Inflammatory macrophage (primary cell): ENCODE results near the gene FHIT.

Experiments
- DNase-seq, 2 donors: peaks; one replicate each; pipeline ENCODE4 v3.0.0-alpha.2; 2020 to 2022

Gene FHIT

GRCh38 chr3:60198179-60198720, 1053.0 kb downstream of the FHIT start:
- DNase-seq, result no peak

DNA sequence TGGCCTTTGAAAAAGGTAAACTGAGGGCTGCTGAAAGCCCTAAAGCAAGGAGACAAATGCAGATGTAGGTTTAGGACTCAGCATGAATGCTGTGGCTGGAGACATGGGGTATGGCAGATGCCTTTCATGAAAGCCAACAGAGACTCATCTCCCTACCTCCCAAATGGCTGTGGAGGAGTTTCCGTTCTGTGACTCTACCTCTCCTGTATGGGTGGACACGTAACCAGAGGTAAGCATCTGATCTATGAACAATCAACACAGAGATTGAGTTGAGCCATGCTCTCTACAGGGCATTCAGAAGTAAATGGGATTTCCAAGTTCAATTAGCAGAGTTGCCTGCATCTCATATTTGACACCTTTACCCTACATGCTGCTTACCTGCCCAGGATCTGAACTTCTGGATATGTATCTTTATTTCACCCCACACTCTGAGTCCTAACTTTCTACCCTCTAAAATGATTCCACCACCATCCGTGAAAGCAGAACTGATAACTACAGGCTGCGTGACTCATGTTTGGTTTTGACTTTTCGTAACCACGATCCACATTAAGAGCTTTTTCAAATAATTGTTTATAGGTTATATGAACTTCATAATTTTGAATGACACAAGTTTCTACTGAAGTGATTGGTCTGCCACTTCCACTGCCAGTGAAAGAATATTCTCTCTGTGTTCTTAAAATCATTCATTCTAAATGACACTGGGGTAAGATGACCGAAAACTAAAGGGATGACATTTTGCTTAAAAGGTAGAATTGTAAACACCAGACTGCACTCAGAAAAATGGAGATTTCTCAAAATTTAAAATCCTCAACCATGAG, 1058.7 kb downstream of the FHIT start:
- no peak for DNase-seq

DNA sequence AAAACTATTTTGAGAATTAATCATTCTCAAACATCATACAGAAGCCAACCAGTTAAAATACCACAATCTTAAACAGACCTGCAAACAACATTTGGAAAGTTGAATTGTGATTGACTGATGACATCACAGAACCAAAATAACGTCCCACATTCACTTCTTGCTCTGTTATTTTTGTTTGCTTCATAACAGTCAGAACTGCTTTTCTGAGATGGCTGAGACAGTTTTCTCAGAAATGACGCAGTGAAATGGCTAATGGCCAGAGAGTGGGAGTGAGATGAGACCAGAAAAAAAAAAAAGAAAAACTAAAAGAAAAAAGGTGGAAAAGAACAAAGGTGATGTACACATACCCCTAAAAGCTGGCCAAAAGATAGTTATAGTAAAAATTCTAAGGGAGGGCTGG, 1061.2 kb downstream of the FHIT start:
- DNase-seq, result no peak

DNA sequence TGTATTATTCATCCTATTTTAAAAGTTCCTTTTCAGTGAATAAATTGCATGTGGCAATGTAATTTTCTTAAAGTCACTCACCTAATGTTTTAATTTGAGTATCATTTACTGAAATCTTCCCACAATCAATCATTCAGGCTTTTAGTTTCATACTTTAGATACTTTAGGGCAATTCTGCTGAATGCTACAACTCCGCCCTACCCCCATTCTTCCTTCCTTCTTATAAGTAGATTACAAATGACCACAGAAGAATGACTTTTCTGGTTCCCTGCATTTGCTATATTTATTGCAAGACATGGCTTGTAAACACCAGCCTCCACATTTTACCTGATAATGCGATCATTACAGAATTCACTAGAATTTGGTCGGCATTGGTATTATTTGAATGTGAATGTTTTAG, 1061.9 kb downstream of the FHIT start:
- no peak for DNase-seq

GRCh38 chr3:60188803-60189202, 1062.4 kb downstream of the FHIT start:
- DNase-seq, result no peak

DNA sequence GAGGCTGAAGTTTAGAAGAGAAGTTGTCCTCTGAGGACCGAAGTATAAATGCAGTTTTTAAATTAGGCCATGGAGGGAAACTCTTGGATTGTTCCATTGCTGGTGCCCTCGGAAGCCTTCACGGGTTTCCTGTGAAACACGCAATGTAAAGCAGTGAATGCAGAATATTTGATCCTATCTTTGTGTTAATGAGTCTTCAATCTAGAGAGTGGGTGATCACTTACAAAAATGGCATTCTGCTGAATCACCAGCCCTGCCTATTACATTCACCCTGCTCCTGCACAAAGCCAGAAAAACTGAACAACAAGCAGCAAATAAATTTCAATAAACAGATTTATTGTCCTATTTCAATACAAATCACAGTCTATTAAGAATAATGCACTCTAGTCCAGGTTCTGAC, 1063.9 kb downstream of the FHIT start:
- no peak for DNase-seq

DNA sequence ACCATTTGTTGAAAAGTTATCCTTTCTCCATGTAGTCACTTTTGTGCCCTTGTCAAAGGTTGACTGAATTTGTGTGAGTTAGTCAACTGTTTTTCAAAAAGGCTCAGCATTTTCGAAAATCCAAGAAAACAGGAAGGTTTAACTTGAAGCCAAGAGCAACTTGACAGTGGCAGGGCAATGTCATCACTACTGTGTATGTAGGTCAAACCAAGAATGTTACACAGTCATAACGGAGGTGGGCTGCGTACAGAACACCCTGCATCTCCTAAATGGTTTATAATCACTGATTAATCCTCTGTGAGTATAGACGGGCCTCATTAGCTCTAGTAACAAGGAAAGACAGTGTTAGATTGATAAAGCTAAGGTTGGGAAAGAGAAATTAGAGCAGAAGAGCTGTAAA, 1064.9 kb downstream of the FHIT start:
- DNase-seq, result no peak

GRCh38 chr3:60185161-60185560, 1066.1 kb downstream of the FHIT start:
- DNase-seq, result no peak

GRCh38 chr3:60182697-60183096, 1068.6 kb downstream of the FHIT start:
- no peak for DNase-seq

DNA sequence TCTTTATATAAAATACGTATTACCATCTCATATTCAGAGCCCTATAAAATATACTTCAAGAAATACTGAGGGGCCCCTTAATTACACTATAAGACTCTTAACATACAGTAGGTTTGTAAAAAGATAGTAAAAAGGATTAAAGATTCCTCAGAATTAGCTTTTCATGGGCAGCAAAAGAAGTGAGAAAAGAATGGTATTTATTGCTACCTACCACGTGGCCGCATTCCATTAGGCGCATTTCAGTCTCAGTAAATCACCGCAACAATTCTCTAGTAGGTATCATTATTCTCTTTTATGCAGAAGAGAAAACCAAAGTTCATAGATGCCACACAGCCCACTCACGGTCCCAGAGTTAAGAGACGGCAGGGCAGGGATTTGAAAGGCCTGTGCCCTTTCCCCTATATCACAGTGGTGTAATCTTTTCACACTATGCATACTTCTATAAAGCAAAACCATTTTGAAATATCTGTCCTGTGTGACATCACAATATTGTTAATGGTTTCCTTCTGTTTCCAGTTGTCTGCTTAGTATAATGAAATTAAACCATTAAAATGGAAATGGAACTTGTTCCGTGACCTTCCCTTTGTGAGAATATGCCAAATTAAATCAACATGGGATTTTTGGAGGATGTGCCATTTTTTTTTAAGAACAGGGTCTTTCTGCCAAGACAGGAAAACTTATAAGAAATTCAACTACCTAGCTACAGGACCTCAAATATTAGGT, 1072.2 kb downstream of the FHIT start:
- DNase-seq, result no peak

- no peak for DNase-seq
Observed at GRCh38 chr3:60177726-60178125, 1073.5 kb downstream of the FHIT start.

DNA sequence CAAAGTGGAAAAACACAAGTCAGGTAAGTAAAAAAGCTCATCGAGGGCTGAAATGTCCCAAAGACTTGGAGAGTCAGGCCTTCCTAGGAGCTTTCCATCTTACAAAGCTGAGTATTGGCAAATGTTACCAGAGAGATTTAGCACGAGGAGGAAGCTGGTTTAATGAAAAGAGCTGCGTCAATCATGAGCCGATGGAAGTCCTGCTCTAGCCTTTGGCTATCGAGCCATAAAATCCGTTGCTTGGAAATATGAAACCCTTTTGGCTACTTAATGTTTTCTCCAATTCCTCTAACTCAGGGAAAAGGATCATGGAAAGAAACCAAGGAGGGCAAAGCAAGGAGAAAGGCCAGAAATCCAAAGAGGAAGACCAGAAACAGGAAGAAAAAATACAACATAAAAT, 1074.6 kb downstream of the FHIT start:
- no peak for DNase-seq

GRCh38 chr3:60175680-60176079, 1075.6 kb downstream of the FHIT start:
- no peak for DNase-seq

- DNase-seq, result no peak
Observed at GRCh38 chr3:60169755-60170154, 1081.5 kb downstream of the FHIT start.

DNA sequence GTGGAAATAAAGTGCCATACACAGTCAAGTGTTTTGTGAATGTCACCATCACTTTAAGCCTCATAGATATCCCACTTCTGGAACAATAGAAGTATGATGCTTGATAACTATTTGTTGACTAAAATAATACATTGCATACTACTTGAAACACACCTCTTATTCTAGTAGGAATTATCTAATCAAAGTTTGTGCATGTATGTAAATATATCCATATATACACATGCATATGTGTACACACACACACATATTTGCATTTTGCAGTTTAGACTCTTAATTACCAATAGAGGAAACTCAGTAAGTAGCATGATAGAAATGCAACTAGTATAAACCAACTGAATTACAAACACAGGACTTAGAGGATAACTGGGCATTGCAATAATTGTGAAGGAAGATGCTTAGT, 1084.1 kb downstream of the FHIT start:
- no peak for DNase-seq

DNA sequence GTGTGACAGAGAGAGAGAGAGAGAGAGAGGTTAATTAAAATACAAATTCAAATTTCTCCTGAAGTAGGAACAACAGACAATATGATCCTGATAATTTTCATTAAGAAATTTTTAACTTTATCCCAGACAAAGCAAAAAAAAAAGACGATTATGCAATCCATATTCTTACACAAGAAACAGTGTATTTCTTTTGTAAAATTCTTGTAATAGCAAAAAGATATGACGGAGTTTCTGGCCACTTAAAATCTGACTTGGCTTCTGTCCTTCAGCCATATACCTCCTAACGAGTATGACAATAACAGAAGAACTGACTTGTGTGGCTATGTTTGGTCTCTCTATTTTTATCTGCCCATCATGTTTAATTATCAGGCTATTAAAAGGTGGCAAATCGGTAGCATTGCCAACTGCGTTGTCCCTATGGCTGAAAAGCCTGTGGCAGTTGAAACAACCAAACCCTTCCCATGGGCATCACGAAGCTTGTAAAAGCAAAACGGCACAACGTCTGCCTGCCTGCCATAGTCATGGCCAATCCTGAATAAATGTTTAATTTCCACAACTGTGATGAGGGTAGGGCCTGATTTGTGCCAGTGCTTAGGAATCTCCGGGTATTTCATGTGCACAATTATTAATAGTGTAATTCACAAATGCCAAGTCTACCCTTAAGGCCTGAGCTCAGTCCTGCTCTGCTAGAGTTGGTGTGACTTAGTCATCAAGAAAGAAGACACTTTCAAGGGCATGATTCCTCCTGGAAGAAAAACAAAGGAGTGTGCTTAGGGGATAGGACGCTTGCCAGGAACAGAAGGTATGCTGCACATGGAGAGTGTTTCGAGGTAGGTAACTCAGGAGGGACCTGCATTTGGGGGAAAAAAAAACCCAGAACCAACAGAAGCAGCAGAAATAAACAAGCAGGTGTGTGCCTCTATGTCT, 1090.2 kb downstream of the FHIT start:
- peak in 1 of 2 donors; percentile 6 for DNase-seq

- peak in 1 of 2 donors; percentile 30 for DNase-seq
Observed at GRCh38 chr3:60160111-60160821, 1091.0 kb downstream of the FHIT start.

DNA sequence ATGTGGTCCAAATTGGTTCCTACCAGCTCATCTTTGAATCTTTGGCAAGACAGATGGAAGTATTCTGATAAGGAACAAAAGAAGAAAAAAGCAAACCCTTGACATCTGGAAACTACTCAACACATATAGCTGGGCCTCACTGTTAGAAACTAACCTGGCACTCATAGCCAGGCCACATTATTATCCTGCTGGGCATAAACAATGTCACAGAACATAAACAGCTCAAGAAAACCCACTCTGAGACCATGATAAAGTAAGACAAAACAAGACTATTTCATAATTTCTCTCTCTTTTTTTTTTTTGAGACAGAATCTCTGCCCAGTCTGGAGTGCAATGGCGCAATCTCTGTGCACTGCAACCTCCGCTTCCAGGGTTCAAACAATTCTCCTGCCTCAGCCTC, 1093.2 kb downstream of the FHIT start:
- no peak for DNase-seq

DNA sequence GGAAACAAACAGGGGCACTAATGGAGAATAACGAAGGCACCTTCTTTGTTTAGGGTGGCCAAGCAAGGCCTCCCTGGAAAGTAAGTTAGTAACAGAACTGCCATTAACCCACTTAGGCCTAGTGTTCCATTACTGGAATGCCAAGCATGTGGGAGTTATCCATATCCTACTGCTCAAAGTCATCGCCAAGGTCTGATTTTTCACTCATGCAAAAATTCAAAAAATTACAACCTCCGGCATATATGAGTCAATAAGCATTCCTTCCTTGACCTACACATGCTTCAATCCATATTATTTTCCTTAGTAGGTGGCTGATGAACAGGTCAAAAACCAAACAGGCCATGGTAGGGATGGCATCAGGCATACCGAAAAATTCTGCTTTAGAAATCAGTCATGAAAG, 1097.2 kb downstream of the FHIT start:
- DNase-seq, result no peak

GRCh38 chr3:60153221-60153999, 1097.8 kb downstream of the FHIT start:
- no peak for DNase-seq

DNA sequence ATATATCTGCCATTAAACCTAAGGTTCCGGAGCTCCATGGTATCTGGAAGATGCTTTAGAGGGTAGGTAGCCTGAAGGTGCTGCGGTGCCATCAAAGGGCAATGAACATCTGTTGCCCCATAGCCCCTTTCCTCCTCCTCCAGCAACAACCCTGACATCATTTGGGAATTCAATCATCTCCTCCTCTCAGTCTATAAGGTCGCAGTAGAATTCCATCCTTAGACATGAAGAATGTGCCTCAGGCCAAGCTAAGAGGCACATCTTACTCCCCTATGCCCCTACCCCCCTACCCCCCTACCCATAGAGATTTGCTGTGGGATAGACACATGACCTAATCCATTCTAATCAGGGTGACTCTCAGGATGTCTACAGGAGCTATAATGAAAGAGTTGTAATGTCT, 1101.8 kb downstream of the FHIT start:
- DNase-seq, result no peak
